Activated naive CD4-positive, alpha-beta T cell treated with anti-CD3 and anti-CD28 coated beads for 36 hours (primary cell): ENCODE data around the gene EPHA2. TPM values are rescaled to one million over a fixed set of nuclear protein-coding genes. Genes with fewer than 3 reads are reported as not detected.

Experiments used
- CTCF ChIA-PET: fragments of 350-600 bp; sonication (Branson Sonifier 250); formaldehyde crosslinking; loops from one replicate; lab custom pipeline; 2021; ENCODE audit warnings: antibody characterized with exemption; lab: Charles Lee
- DNase-seq: peaks from one replicate; pipeline ENCODE4 v3.0.0-alpha.2; 2020
- H3K27ac Mint-ChIP-seq: one replicate; pipeline ENCODE4 v1.8.0; 2021; ENCODE audit warnings: mild to moderate bottlenecking, mixed read lengths
- H3K27me3 Mint-ChIP-seq: one replicate; pipeline ENCODE4 v1.8.0; 2021; ENCODE audit warnings: low read depth, mixed read lengths
- H3K36me3 Mint-ChIP-seq: one replicate; pipeline ENCODE4 v1.8.0; 2021; ENCODE audit warnings: low read depth, mixed read lengths
- H3K4me1 Mint-ChIP-seq: one replicate; pipeline ENCODE4 v1.8.0; 2021; ENCODE audit warnings: low read depth, mixed read lengths
- H3K4me3 Mint-ChIP-seq: one replicate; pipeline ENCODE4 v1.8.0; 2021; ENCODE audit warnings: mild to moderate bottlenecking, moderate library complexity, mixed read lengths
- H3K9me3 Mint-ChIP-seq: one replicate; pipeline ENCODE4 v1.8.0; 2021; ENCODE audit warnings: mixed read lengths
- intact Hi-C: fragments of 100-400 bp; cut with micrococcal nuclease; formaldehyde crosslinking; loops from one replicate; pipeline ENCODE4 v1.15.1; 2023
- total RNA-seq, 2 experiments: library from RNA; stranded (reverse); gene quantifications; one replicate each; pipeline ENCODE4 v1.2.3, GENCODE V29; 2021

Gene EPHA2
- total RNA-seq, 2 experiments from 2014 or later, result 0.29 to 0.54 TPM

DNA sequence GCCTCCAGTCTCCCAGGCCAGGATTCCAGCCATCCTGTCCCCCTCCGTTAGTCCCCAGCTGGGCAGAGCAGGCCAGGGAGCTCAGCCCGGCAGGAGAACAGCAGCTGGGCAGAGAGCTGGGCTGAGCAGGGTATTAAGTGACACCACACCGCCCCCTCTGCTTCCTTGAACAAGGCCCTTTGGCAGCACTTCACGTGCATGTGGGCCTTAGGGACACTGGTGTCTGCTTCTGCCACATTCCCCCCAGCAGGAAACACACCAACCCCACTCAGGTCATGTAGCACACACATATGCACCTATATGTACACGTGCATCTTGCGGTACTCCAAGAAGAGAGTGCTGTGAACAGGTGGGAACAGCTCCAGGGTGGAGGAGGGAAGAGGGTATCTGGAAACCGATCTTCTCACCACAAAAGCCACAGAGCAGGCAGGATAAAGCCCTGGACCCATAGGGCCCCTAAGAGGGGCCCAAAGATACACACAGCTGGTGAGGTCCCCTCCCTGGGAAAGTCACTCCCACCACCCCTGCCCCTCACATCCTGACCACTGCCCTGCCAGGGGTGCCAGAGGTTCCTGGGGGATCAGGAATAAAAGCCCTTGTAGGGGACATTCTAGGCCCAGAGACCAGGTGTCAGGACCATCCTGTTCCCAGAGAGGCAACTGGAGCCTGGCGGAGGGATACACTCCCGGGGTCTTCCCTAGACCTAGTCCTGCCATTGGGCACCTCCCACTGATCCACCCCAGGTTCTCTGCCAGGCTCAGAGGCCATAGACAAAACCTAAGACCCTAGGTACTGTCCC is 4.5 kb downstream of the EPHA2 start:
- Mint-ChIP-seq H3K27ac (peak overlapping the region; percentile 30), H3K27me3 (peaks cover 2% of the 10 kb centered on the region), H3K36me3 (no peaks in the 10 kb centered on the region)

DNA sequence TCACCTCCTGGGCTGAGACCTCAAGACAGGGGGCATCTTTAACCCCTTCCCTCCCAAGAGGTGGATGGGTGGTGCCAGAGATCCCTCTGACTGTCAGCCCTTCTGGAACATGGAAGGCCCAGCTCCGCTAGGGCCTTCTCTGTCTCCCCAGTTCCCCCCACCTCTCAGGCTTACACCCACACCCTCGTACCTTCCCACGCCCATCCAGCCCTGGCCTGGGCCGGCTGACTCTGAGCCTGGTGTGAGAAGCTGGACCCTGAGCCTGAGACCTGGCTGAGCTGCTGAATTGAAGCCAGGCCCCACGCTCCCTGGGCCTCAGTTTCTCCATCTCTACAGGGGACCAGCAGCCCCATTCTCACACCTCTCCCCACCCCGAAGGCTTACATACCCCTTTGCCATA is 5.4 kb downstream of the EPHA2 start:
- Mint-ChIP-seq H3K27ac (no peak overlapping the region), H3K4me1 (peaks cover 17% of the 10 kb centered on the region), H3K27me3 (peaks cover 2% of the 10 kb centered on the region), H3K9me3 (no peaks in the 10 kb centered on the region), H3K4me3 (no peak overlapping the region), H3K36me3 (no peaks in the 10 kb centered on the region)
- CTCF ChIA-PET, result interaction anchor here (0.5 to 0.9 kb wide), 2 partner anchors 12 to 212 kb away, joined by 4 to 6 read pairs; no protein-coding TSS in a partner anchor
- intact Hi-C loops, result no loop called here
- no peak for DNase-seq

More for the DNA sequence above, 4.5 kb downstream of the EPHA2 start:
- no peak for DNase-seq
- Mint-ChIP-seq H3K9me3 (no peaks in the 10 kb centered on the region), H3K4me3 (no peak overlapping the region), H3K4me1 (peaks cover 23% of the 10 kb centered on the region)
- intact Hi-C loops, result no loop called here
- CTCF ChIA-PET, result interaction anchor here (0.9 kb wide), 1 partner anchor 11 kb away, joined by 6 read pairs; no protein-coding TSS in a partner anchor

DNA sequence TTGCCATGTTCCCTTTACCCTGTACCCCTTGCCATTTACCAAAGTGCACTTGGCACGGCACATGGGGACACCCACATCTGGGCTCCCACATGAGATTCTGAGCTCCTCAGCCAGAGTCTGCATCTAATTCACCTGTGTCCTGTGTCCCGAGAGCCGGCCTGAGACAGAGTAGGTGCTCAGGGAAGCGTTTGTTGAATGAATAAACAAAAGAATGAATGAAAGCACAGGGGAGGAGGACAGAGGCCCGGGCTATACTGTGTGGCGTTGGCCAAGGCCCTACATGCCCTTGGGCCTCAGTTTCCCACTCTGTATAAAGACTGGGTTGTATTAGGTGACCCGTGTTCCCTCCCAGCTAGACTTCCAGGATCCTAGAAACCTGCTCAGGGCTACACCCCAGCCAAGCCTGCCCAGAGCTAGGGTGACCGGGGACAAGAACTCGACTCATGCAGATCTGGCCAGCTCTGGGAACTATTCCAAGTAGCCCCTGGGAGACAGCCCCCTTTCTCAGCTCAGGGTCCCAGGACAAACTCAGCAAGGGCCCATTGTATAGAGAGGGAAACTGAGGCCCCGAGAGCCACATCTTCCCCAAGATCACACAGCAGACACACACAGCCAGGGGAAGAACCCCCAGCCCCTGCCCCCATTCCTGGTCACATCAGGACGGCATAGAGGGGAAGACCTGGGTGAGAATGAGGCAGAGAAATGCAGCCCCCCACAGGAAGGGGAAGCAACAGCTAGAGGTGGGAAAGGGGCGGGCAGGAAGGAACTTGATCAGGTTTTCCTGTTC is 6.0 kb downstream of the EPHA2 start:
- Mint-ChIP-seq H3K9me3 (no peaks in the 10 kb centered on the region), H3K27me3 (no peaks in the 10 kb centered on the region), H3K27ac (no peak overlapping the region), H3K4me1 (peaks cover 15% of the 10 kb centered on the region), H3K36me3 (no peaks in the 10 kb centered on the region), H3K4me3 (no peak overlapping the region)
- intact Hi-C loops, result no loop called here
- CTCF ChIA-PET, result interaction anchor here (0.5 kb wide), 1 partner anchor 212 kb away, joined by 4 read pairs; no protein-coding TSS in a partner anchor
- DNase-seq, result no peak

DNA sequence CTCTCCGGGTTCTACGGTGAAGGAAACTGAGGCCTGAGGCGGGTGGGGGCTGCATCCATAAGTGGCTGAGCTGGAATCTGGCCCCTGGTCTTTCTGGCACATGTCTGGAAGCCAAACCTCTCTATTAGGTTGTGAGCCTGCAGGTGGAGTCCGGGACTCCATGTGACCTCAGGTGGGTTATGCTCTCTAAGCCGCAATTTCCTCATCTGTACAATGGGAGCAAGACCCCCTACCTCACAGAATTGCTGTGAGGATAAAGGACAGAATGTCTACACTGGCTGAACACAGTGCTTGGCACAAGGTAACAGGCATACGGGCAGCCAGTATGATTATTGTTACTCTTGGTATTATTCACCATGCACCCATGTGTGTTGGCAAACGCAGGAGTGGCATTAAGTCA is 6.7 kb downstream of the EPHA2 start:
- Mint-ChIP-seq H3K4me1 (peaks cover 12% of the 10 kb centered on the region), H3K4me3 (no peak overlapping the region), H3K27ac (no peak overlapping the region), H3K27me3 (no peaks in the 10 kb centered on the region), H3K9me3 (no peaks in the 10 kb centered on the region), H3K36me3 (no peaks in the 10 kb centered on the region)
- intact Hi-C loops, result no loop called here
- CTCF ChIA-PET, result interaction anchor here (1.7 kb wide), 1 partner anchor 70 kb away, joined by 3 read pairs; no protein-coding TSS in a partner anchor
- DNase-seq, result no peak

DNA sequence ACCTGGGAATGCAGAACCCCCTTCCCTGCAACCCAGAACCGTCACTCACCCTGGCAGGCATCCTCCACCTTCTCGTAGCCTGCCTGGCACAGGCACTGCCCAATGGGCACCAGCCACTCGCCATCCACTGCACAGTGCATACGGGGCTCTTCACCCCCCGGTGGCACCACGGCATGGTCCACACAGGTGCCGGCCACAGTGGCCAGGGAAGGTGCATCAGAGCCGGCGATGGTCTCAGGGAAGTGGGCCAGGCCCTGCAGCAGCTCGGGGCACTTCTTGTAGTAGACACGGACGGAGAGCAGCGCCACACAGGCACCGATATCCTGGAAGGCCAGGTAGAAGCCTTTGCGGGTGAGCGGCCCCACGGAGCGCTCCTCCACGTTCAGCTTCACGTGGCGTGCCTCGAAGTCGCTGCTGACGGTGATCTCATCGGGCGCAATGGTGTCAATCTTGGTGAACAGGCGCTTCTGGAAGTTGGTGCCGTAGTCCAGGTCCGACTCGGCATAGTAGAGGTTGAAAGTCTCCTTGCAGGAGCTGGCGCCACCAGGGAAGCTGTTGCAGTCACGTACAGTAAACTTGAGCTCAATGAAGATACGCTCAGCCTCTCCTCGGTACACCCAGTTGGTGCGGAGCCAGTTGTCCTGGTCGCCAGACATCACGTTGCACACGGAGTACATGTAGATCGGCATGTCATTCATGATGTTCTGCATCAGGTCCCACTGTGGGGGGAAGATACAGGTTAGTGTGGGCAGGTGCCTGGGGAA is 7.4 kb downstream of the EPHA2 start:
- peaks cover 12% of the 10 kb centered on the region for H3K4me1 Mint-ChIP-seq
- no peak overlapping the region for H3K4me3 Mint-ChIP-seq
- no peak overlapping the region for H3K27ac Mint-ChIP-seq
- DNase-seq, result no peak
- no peaks in the 10 kb centered on the region for H3K27me3 Mint-ChIP-seq
- CTCF ChIA-PET, result interaction anchor here (1.7 kb wide), 1 partner anchor 69 kb away, joined by 3 read pairs; no protein-coding TSS in a partner anchor
- intact Hi-C loops, result no loop called here
- H3K36me3 Mint-ChIP-seq, result no peaks in the 10 kb centered on the region
- H3K9me3 Mint-ChIP-seq, result no peaks in the 10 kb centered on the region

DNA sequence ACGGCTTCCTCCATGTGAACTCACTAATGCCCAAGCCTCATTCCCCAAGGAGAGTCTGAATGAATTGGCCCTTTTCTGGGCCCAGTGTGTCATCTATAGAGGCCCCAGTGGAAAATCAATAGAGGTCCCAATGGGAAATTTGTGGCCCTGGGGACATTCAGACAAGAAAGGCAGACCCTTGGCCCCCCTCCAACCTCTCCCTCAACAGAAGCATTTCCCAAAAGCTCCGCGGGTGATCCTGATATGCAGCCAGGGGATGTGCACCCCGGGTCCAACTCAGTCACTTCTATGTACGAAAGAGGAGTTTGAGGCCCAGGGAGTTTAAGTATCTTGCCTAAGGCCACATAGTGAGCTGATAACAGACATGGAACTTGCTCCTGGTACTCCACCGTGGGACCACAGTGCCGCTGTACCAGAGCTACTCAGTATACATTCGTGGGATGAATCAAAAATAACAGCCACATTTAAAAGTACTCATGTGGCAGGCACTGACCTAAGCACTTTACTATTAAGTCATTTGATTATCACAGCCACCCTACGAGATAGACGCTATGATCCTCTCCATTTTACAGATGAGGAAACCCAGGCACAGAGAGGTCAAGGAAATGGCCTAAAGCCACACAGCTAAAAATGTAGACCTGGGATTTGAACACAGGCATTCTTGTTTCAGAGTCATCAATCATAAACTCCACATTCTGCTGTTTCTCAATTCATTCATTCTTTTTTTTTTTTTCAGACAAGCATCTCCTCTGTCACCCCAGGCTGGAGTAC is 8.5 kb downstream of the EPHA2 start:
- Mint-ChIP-seq H3K9me3 (no peaks in the 10 kb centered on the region), H3K27me3 (no peaks in the 10 kb centered on the region), H3K27ac (no peak overlapping the region), H3K4me3 (no peak overlapping the region), H3K4me1 (peaks cover 7% of the 10 kb centered on the region), H3K36me3 (no peaks in the 10 kb centered on the region)
- CTCF ChIA-PET, result interaction anchor here (0.6 to 1.7 kb wide), 2 partner anchors 68 to 813 kb away, joined by 3 read pairs; no protein-coding TSS in a partner anchor
- intact Hi-C loops, result no loop called here
- DNase-seq, result no peak

DNA sequence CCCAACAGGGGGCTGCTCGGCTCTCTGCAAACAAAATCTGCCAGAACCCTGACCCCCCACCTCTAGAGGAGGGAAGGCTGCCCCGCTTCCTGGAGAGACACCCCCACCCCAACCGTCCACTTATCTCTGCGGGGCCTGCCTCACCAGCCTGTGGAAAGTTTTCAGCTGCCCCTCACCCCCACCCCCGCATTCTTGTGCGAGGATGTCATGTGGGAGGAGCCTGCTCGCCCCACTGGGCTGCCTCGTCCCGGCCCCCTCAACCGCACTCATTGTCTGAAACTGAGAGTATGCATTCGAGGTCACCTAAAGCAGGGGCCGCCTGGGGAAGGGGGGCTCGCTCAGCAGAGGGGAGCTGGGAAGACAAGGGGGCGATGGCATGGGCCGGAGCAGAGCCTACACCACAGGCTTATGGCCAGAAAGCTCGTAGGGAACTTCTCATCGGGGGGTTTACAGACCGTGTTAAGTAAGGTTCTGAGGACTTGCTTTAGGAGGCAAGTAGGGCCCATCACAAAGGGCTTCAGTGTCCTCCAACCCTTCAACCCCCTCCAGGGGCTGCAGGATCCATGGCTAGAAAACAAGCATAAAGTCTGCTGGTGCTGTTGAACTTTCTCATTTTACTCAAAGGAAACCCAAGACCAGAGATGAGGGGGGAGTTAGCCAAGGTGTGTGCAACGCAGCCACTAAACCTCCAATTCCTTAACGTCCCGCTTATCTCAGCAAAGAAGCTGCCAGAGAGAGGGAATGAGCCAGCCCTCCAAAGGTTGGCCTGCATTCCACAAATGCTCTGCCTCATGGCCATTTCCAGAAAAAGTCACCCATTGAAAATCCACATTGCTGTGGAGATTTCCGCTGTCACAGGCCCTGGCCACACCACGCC is 9.4 kb downstream of the EPHA2 start:
- Mint-ChIP-seq H3K4me3 (no peak overlapping the region), H3K9me3 (no peaks in the 10 kb centered on the region), H3K4me1 (peaks cover 8% of the 10 kb centered on the region), H3K36me3 (no peaks in the 10 kb centered on the region), H3K27ac (no peak overlapping the region), H3K27me3 (no peaks in the 10 kb centered on the region)
- DNase-seq, result no peak
- intact Hi-C loops, result no loop called here
- CTCF ChIA-PET, result interaction anchor here (0.6 kb wide), 1 partner anchor 813 kb away, joined by 3 read pairs; no protein-coding TSS in a partner anchor

DNA sequence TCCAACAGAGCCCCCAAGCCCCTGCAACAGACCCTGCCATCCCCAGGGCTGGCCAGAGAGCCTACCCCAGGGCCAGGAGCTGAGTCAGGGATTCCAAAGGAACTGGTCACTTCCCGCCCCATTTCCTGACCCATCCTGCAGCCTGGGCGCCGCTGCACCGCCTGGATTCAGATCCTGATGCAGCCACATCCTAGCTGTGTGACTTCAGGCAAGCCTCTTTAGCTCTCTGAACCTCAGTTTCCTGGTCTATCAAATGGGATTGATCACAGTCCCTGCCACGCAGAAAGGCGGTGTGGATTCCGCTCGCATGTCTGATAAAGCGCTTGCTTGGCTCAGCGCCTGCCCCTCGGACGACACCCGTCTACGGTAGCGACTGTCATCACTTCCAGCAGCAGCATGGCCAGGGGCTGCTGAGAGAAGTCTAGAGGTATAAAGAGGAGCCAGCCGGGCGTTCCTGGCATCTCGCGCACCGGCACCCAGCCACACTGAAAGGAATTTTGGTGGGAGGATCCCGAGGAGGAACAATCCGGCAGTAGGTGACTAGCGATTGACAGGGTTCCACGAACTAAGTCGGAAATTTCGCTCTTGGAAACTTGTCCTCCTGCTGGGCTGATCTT is 10.1 kb downstream of the EPHA2 start:
- Mint-ChIP-seq H3K4me3 (no peak overlapping the region), H3K9me3 (no peaks in the 10 kb centered on the region), H3K27me3 (no peaks in the 10 kb centered on the region), H3K27ac (no peak overlapping the region), H3K36me3 (no peaks in the 10 kb centered on the region), H3K4me1 (peaks cover 13% of the 10 kb centered on the region)
- intact Hi-C loops, result no loop called here
- DNase-seq, result no peak
- CTCF ChIA-PET, result no interaction called here

DNA sequence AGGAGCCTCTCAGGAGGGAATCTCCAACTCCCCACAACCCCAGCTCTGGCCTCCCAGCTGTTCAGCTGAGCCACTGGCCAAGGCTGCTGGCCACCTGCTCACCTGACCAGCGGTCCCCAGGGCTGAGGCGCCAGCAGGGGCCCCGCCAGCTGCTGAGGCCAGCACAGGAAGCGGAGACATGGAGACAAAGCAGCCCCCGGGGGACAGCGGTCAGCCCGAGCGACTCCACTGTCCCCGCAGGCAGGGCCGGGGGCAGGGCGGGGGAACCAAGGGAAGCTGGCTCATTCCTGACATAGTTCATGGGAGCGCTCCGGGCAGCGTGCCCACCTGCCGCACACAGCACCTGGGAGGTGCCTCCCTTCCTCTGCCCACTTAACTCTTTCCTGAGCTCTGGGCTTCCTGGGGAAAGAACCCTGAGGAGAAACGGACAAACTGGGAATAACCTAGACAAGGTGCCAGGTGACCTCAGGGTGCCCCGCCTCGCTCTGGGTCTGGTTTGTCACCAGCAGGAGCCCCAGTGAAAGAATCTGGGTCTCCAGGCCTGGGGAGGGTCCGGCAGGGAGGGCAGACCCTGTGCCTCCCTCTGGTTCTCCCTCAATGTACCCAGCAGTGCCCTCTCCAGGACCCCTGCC is 10.7 kb downstream of the EPHA2 start:
- Mint-ChIP-seq H3K9me3 (no peaks in the 10 kb centered on the region), H3K27ac (no peak overlapping the region), H3K36me3 (no peaks in the 10 kb centered on the region), H3K4me1 (peaks cover 15% of the 10 kb centered on the region), H3K4me3 (no peak overlapping the region), H3K27me3 (no peaks in the 10 kb centered on the region)
- no peak for DNase-seq
- CTCF ChIA-PET, result no interaction called here
- intact Hi-C loops, result no loop called here

DNA sequence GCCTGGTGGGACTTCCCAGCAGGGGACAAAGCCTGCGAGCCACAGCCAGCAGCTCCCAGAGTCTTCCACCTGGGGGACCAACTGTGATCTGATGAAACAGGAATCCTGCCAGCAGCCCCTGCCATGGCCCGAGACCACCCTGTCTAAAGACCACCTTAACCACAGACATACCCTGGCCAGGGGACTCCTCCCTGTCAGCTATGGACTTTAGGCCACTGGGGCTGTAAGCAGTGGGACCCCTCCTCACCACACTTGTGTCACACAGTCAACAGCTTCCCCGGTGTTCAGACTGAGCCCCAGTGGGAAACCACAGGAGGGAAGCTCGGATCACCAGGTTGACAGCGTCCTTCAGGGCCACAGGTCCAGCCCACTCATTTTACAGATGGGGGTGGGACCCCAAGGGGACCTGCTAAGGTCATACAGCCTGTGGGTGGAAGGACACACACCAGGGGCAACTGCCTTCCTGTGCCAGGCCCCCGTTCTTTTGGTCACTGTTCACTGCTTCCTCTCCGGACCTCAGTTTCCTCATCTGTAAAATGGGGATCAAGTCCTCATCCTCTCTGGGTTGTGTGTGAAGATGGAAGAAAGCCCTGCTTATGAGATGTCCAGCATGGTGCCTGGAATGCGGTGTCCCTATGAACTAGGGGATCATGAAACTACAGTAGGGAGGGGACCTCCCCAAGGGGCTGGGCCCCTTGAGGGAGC is 11.4 kb downstream of the EPHA2 start:
- no peak overlapping the region for H3K27ac Mint-ChIP-seq

More for the DNA sequence above, 11.4 kb downstream of the EPHA2 start:
- CTCF ChIA-PET, result interaction anchor here (1.0 kb wide), 1 partner anchor 142 kb away, joined by 3 read pairs; no protein-coding TSS in a partner anchor
- Mint-ChIP-seq H3K27me3 (no peaks in the 10 kb centered on the region), H3K36me3 (no peaks in the 10 kb centered on the region), H3K9me3 (no peaks in the 10 kb centered on the region), H3K4me1 (peaks cover 16% of the 10 kb centered on the region), H3K4me3 (no peak overlapping the region)
- intact Hi-C loops, result no loop called here
- no peak for DNase-seq
